ENCODE measurements around the gene CDC34. TPM values are rescaled to one million over a fixed set of nuclear protein-coding genes. Genes with fewer than 3 reads are reported as not detected.
A peak's percentile ranks its signal among the peaks of the same experiment; 100 is the strongest.

The CDC34 gene
- total and polyA plus RNA-seq, 9 of the 15 experiments (the other 6 are each of a cell fraction or from before 2014, with no cell fraction given): 0.80 to 203 (median 65.5) TPM

DNA sequence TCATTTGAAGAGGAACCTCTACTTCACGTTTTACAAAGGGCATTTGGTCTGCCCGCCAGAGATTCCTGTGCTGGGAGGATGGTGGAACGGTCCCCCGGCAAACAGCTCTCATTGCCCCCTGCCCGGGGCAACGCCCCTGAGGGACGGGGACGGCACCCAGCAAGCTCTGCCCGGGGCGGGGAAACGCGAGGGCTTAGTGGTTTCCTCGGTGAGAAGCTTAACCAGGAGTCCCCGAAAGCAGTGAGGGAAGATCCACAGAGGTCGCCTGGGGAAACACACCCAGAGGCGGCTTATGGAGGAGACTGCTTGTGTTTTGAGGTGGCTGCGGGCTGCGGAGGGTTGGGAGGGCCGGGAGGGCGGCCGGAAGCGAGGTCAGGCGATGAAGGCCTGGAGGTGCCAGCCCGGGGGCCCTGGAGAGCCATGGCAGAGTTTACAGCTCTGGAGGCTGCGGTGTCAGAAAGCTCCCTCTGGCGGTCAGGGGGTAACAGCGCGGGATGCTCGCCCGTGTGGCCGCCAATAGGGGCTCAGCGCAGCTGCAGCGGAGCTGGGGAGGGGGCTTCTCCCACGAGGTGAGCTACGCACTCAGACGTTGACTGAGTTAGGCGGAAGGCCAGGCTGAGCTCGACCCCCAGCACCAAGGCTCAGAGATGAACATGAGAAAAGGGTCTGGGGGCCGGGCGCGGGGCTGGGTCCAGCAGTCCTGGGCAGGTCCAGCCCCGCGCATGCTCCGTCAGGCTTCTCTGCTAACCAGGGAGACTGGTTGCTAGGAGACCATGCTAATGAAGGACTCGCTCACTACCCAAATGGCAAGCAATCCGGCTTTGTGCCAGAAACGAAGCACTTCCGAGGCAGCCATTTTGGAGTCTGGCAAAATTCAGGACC, 24.9 kb upstream of the CDC34 start (continued):
- TF ChIP-seq HDAC8 (tag; IDR thresholded peaks at IDR 0.05): no peak
- TF ChIP-seq CSDE1 (IDR thresholded peaks at IDR 0.05): peak in 1 of 2 experiments; percentile 87; a peak in 2 of 4 replicates
- TF ChIP-seq EP300 (IDR thresholded peaks at IDR 0.05; ENCODE audit: low read length): 0 out of 2 replicates have a peak, but pooled peaks have one; percentile 39
- TF ChIP-seq ZKSCAN1 (IDR thresholded peaks at IDR 0.05; ENCODE audit: low read depth, low read length): peak; percentile 39; the same call in 1 of the 2 replicates
- peak; percentile 36; the same call in 1 of the 2 replicates for TF ChIP-seq KLF16 (IDR thresholded peaks at IDR 0.05)
- TF ChIP-seq E2F1 (CRISPR knock-in tag; IDR thresholded peaks at IDR 0.05): 0 out of 2 replicates have a peak, but pooled peaks have one; percentile 54
- TF ChIP-seq TCF3 (CRISPR knock-in tag; IDR thresholded peaks at IDR 0.05): no peak
- peak; percentile 73 for TF ChIP-seq GATAD2A (IDR thresholded peaks at IDR 0.05)
- TF ChIP-seq PHF20 (IDR thresholded peaks at IDR 0.05; ENCODE audit: partially characterized antibody): peak; percentile 40
- no peak for TF ChIP-seq BDP1 (IDR thresholded peaks at IDR 0.05; ENCODE audit: insufficient read depth, insufficient read length)
- TF ChIP-seq MYNN (IDR thresholded peaks at IDR 0.05): peak; percentile 67
- no peak for TF ChIP-seq MYNN (CRISPR knock-in tag; IDR thresholded peaks at IDR 0.05)
- 0 out of 2 replicates have a peak, but pooled peaks have one; percentile 25 for TF ChIP-seq ZNF75A (CRISPR knock-in tag; IDR thresholded peaks at IDR 0.05)
- peak in 1 of 2 experiments; percentile 60 for TF ChIP-seq E2F6 (IDR thresholded peaks at IDR 0.05; ENCODE audit: borderline replicate concordance in 1 of 2, extremely low read depth in 1 of 2, insufficient read depth in 1 of 2, insufficient read length in 1 of 2, low read depth in 1 of 2, low read length in 1 of 2, poor library complexity in 1 of 2, severe bottlenecking in 1 of 2)
- TF ChIP-seq TFAP4 (CRISPR knock-in tag; IDR thresholded peaks at IDR 0.05; ENCODE audit: borderline replicate concordance): peak; percentile 82
- TF ChIP-seq KDM5B (IDR thresholded peaks at IDR 0.05; ENCODE audit: insufficient replicate concordance, low read depth, low read length): no peak
- TF ChIP-seq, protein P1, sequence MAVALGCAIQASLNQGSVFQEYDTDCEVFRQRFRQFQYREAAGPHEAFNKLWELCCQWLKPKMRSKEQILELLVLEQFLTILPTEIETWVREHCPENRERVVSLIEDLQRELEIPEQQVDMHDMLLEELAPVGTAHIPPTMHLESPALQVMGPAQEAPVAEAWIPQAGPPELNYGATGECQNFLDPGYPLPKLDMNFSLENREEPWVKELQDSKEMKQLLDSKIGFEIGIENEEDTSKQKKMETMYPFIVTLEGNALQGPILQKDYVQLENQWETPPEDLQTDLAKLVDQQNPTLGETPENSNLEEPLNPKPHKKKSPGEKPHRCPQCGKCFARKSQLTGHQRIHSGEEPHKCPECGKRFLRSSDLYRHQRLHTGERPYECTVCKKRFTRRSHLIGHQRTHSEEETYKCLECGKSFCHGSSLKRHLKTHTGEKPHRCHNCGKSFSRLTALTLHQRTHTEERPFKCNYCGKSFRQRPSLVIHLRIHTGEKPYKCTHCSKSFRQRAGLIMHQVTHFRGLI (CRISPR knock-in tag; IDR thresholded peaks at IDR 0.05): no peak
- peak; percentile 73 for TF ChIP-seq POLR2G (IDR thresholded peaks at IDR 0.05; ENCODE audit: low read depth, low read length)
- TF ChIP-seq FIP1L1 (IDR thresholded peaks at IDR 0.05; ENCODE audit: low read depth, low read length, poor library complexity, severe bottlenecking): peak; percentile 46
- 0 out of 2 replicates have a peak, but pooled peaks have one; percentile 9 for TF ChIP-seq EP400 (IDR thresholded peaks at IDR 0.05)
- TF ChIP-seq PPARD (CRISPR knock-in tag; IDR thresholded peaks at IDR 0.05): no peak
- TF ChIP-seq RFX1 (IDR thresholded peaks at IDR 0.05): peak; percentile 99
- no peak for TF ChIP-seq PCBP1 (IDR thresholded peaks at IDR 0.05; ENCODE audit: low read depth, low read length, poor library complexity, severe bottlenecking)
- TF ChIP-seq MXI1 (IDR thresholded peaks at IDR 0.05; ENCODE audit: low read depth, low read length): peak; percentile 89

All from K562 (cell line).